GM19468 (cell line): ENCODE data around the gene IFNAR1.

Experiments
- ATAC-seq: cut with Tn5 transposase; IDR thresholded peaks from one replicate; pipeline ENCODE4 v1.9.1; 2021; ENCODE audit warnings: mild to moderate bottlenecking, moderate library complexity, moderate number of reproducible peaks; ENCODE audit not compliant: unreplicated experiment; ENCODE audit errors: extremely low read depth

IFNAR1 gene

DNA sequence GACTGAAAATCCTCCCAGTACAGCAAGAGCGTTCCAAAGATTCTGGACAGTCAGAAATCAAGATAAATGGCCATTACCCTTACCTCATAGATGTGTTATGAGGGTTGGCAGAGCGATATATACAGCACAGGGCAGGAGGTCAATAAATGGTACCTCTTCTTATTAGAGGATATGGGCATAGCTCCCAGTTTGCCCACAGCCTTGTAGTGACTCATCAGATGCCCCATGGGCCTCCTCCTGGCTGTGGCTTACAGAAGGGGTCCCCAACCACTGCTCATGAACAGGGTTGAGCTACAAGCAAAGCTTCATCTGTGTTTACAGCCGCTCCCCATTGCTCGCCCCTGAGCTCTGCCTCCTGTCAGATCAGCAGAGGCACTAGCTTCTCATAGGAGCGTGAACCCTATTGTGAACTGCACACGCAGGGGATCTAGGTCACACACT lies 71.1 kb downstream of the IFNAR1 start:
- ATAC-seq = no peak

DNA sequence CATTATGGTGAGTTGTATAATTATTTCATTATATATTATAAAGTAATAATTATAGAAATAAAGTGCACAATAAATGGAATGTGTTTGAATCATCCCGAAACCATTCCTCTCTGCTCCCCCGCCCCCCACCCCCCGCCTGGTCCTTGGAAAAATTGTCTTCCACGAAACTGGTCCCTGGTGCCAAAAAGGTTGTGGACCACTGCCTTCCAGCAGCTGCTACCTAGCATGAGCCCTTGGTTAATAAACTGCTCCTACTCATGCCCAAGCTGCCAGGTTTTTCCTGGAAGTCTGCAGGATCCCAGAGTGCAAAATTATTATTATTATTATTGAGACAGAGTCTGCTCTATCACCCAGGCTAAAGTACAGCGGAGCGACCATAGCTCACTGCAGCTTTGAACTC lies 71.7 kb downstream of the IFNAR1 start:
- ATAC-seq = no peak

DNA sequence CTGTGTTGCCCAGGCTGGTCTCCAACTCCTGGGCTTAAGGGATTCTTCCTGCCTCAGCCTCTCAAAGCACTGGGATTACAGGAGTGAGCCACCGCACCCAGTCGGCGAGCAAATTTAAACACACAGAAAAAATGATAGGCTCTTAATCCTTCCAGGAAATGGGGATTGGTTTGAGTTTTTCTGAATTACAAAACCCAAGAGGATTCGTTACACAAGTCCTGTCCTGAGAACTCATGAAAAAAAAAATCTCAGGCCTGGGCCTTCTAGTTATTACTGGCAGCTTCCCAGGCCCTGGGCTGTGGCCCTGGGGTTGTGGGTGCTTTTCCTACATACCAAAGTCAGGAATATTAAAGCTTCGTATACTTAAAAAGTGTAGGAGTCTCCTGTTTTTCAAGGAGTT lies 72.2 kb downstream of the IFNAR1 start:
- ATAC-seq = no peak

DNA sequence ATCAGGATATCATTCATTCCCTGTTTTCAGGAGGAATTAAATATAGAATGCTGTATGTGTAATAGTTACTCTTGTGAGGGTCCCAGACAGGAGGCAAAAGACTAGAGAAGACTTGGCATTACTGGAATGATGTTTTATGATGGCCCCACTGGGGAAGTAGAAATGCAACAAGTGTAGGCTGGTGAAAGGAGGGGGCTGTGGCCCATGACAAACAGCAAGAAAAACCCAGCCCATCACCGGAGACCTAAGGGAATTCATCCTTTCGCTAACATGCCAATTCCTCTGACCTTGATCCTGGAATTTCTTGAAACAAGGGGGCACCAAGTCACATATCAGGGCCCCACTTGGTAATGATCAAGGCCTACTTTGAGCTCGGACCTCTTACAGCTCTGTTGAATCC lies 72.9 kb downstream of the IFNAR1 start:
- ATAC-seq = no peak

DNA sequence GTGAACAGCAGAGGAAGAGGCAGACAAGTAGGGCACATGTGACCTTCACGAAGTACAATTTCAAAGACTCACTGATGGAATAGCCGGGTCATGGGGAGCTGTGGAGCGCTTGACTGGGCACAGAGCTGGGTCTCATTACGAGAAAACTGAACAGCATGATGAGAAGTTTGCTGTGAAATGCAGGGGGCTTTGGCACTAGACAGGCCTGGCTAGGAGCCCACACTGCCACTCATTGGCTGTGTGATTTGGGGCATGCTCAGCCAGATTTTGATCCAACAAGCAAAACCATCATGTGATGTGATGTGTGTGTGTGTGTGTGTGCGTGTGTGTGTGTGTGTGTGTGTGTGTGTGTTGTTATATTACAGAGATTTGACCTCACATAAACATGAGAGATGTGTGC lies 73.6 kb downstream of the IFNAR1 start:
- ATAC-seq = no peak

DNA sequence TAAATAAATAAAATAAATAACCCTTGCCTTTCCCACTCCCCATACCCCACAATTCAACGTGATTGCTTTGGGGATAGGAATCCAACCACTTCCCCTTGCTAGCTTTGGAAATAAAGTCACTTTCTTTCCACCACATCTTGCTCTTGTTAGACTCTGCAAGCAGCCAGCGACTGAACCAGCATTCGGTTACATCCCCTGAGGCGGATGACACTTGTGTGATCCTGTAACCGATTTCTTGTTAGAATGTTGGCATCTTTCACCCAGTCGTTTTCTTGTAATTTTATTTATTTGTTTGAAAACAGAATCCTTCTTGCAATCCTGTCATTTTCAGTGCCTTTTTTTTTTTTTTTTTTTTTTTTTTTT lies 76.8 kb downstream of the IFNAR1 start:
- no peak for ATAC-seq

DNA sequence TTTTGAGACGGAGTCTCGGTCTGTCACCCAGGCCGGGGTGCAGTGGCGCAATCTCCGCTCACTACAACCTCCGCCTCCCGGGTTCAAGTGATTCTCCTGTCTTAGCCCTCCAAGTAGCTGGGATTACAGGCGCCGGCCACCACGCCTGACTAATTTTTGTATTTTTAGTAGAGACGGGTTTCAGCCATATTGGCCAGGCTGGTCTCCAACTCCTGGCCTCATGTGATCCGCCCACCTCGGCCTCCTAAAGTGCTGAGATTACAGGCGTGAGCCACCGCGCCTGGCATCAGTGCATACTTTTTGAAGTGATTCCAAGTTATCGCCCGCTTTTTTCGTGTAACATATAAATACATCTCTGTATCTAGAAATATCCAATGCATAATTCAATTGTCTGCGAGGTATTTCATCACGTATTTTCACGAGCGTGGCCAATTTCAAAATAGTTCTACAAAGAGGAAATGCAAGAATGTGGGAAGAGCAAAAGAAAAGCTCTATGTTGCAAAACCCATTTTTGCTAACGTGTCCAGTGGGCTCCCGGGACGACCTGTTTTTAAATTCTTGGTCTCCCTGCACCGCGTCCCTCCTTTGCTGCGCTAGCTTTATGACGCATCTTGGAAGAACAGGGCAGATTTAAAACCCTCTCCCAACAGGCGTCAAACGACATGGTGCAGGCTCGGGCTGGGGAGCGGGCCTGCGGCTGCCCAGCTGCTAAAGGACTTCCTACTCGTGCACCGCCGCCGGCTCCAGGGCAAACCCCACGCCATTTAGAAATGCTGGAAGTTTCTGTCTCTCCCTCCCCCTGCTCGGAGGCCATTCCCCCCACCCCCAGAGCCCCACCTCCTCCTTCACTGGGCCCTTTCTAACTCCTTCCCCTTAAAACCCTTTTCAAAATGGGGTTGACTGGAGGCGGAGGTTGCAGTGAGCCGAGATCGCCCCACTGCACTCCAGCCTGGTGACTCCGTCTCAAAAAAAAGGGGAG lies 77.5 kb downstream of the IFNAR1 start:
- ATAC-seq = no peak

DNA sequence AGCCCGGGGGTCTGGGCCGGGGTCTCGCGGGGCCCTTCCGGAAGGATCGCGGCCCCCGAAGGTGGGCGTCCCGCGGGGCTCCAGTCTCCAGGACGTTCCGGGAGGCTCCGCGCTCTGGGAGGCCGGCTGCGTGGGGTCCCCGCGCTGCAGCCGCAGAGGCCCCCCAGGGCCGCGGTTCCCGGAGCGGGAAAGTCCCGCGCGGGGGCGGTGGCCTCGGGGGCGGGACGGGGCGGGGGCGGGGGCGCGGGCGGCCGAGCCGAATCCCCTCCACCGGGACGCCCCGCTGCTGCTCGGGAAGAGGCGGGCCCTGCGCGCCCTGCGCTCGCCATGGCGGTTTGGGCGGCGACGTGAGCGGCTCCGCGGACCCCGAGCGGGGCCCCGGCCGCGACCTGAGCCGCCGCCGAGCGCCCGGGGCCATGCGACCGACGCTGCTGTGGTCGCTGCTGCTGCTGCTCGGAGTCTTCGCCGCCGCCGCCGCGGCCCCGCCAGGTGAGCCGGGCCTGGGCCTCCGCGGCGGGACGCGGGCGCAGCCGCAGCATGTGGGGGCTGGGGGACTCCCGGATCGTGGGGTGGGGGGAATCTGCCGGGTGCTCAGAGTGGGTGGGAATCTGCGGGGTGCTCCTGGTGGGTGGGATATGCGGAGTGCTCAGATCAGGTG lies 78.5 kb downstream of the IFNAR1 start, which contains the start of gene IFNGR2:
Gene IFNGR2, plus strand, starts transcription at position 286 of the 658 bp plus-strand sequence. Its CDS starts 131 bp downstream, at position 417.
- ATAC-seq = no peak

DNA sequence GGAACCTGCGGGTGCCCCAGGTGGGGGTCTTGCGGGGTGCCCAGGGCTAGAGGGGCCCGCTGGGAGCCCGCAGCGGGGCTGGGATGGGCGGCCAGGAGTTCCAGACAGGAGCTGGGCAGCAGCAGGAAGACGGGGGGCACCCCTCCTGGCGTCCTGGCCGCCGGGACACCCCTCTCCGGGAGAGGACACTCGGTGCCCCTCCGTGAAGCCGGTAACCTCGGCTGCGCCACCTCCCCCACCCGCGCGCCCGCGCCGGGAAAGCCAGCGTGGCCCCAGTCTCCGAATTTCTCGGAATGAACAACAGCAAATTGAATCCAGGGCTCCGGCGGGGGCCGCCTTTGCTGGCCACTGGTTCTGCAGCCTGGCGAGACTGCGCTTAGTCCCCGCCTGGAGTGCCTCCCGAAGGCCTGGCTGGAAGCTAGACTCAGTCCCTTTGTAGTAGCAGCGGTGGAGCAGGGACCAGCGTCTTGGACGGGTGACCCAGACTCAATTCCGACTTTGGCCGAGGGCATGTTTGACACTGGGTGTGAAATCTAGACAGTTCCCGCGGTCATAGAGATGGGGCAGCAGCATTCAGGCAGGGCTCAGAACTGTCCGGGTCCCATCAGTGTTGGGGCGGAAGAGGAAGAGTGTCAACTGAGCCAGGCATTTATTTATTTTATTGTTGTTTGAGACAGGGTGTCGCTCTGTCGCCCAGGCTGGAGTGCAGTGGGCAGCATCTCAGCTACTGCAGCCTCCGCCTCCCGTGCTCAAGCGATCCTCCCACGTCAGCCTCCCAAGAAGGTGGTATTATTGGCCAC lies 79.2 kb downstream of the IFNAR1 start:
- no peak for ATAC-seq

DNA sequence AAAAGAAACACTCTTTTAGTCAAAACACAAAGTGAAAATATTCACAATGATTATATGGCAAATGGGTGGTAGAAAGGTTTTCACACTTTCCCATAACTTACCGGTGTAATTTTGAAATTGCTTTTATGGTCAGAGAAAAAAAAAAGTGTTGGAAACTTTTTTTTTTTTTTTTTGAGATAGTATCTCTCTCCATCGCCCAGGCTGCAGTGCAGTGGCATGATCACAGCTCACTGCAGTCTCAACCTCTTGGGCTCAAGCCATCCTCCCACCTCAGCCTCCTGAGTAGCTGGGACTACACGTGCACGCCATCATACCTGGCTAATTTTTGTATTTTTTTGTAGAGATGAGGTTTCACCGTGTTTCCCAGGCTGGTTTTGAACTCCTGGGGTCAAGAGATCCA lies 81.7 kb downstream of the IFNAR1 start:
- no peak for ATAC-seq
